HG02571 (cell line): Measurements from ENCODE around the gene RAPGEF4.
"Not testable (repeated sequence)": the region's sequence is repeated elsewhere in the genome, so short reads cannot be mapped to it uniquely, and the experiment has no call there.

Experiments used
- ATAC-seq: cut with Tn5 transposase; IDR thresholded peaks from one replicate; pipeline ENCODE4 v1.9.1; 2021; ENCODE audit warnings: mild to moderate bottlenecking, moderate library complexity; ENCODE audit not compliant: unreplicated experiment

RAPGEF4 gene

GRCh38 chr2:173087214-173087581, 351.6 kb downstream of the RAPGEF4 start:
- no peak for ATAC-seq

- no peak for ATAC-seq
Observed at GRCh38 chr2:173087793-173088496, 352.3 kb downstream of the RAPGEF4 start.

- no peak for ATAC-seq
Observed at GRCh38 chr2:173090276-173090877, 354.7 kb downstream of the RAPGEF4 start.

GRCh38 chr2:173090973-173091660, 355.5 kb downstream of the RAPGEF4 start:
- no peak for ATAC-seq

- no peak for ATAC-seq
Observed at GRCh38 chr2:173091910-173092309, 356.3 kb downstream of the RAPGEF4 start.

GRCh38 chr2:173092844-173093402, 357.3 kb downstream of the RAPGEF4 start:
- no peak for ATAC-seq

GRCh38 chr2:173093617-173094016, 358.0 kb downstream of the RAPGEF4 start:
- not testable (repeated sequence) for ATAC-seq

GRCh38 chr2:173094731-173095130, 359.1 kb downstream of the RAPGEF4 start:
- no peak for ATAC-seq

GRCh38 chr2:173095356-173095755, 359.7 kb downstream of the RAPGEF4 start:
- no peak for ATAC-seq

- no peak for ATAC-seq
Observed at GRCh38 chr2:173099271-173099670, 363.6 kb downstream of the RAPGEF4 start.

- ATAC-seq = no peak
Observed at GRCh38 chr2:173099804-173100203, 364.2 kb downstream of the RAPGEF4 start.

GRCh38 chr2:173101687-173102086, 366.0 kb downstream of the RAPGEF4 start:
- peak; percentile 81 for ATAC-seq
